Esophagus squamous epithelium (tissue), 5 donors: ENCODE data around the gene ITPR2. TPM values are rescaled to one million over a fixed set of nuclear protein-coding genes. Genes with fewer than 3 reads are reported as not detected.

ENCODE experiments used
- DNase-seq: peaks from one replicate; lab custom pipeline; 2025; lab: John Stamatoyannopoulos, UW
- H3K27ac ChIP-seq, 4 donors: fragments of 200-600 bp; sonication (generic); one replicate each; pipeline ENCODE4 v1.5.1; 2016 to 2019; ENCODE audit warnings: mild to moderate bottlenecking in 1 of 4
- H3K27me3 ChIP-seq, 4 donors: fragments of 200-600 bp; sonication (generic); 1 replicate in 3 of 4; 2 replicates in 1 of 4; pipeline versions ENCODE4 v1.5.1 to v1.6.0; 2017 to 2021; ENCODE audit warnings: antibody characterized with exemption in 1 of 4
- H3K36me3 ChIP-seq, 3 donors: fragments of 200-600 bp; sonication (generic); one replicate each; pipeline ENCODE4 v1.5.1; 2016 to 2019
- H3K4me1 ChIP-seq, 3 donors: fragments of 200-600 bp; sonication (generic); one replicate each; pipeline ENCODE4 v1.5.1; 2017 to 2019
- H3K4me3 ChIP-seq, 4 donors: fragments of 200-600 bp; sonication (generic); 1 replicate in 3 of 4; 2 replicates in 1 of 4; pipeline ENCODE4 v1.5.1; 2016 to 2019; ENCODE audit warnings: mild to moderate bottlenecking in 2 of 4, moderate library complexity in 1 of 4
- H3K9me3 ChIP-seq, 3 donors: fragments of 200-600 bp; sonication (generic); one replicate each; pipeline ENCODE4 v1.5.1; 2016 to 2019
- CTCF ChIP-seq, 6 experiments: fragments of 450-650 bp in 4 of 6; fragments of 200-600 bp in 2 of 6; sonication (generic) in 2 of 6; IDR thresholded peaks; one replicate each; pipeline ENCODE4 v1.5.1; 2016 to 2019; ENCODE audit warnings: antibody characterized with exemption in 6 of 6, mild to moderate bottlenecking in 4 of 6, moderate library complexity in 4 of 6
- POLR2A ChIP-seq, 4 donors: fragments of 450-650 bp; IDR thresholded peaks; one replicate each; pipeline ENCODE4 v1.6.1; 2017; ENCODE audit warnings: antibody characterized with exemption in 4 of 4, mild to moderate bottlenecking in 4 of 4, moderate library complexity in 3 of 4
- WGBS, 2 donors: methylation state at CpG; one replicate each; pipeline ENCODE4 v1.1.5; 2018; 5-methylcytosine and 5-hydroxymethylcytosine counted together
- intact Hi-C: fragments of 100-400 bp; cut with DNase I; formaldehyde crosslinking; loops from one replicate; pipeline ENCODE4 v1.15.0; 2022
- total RNA-seq, 4 donors: library from RNA; depleted of rRNA; stranded (reverse); fragments of >200 nt; gene quantifications; one replicate each; pipeline ENCODE4 v1.1.0, GENCODE V29; 2016
- donor health status: DM: yes; HTN: yes; CAD: no.

Gene ITPR2
- total RNA-seq, 4 donors from 2014 or later, result 30.7 to 49.3 (median 37.6) TPM

- 24 to 27% methylated on average over 1 of the region's 1 CpG for WGBS, 2 donors
- intact Hi-C loops, result no loop called here
- H3K36me3 ChIP-seq, result no peaks in the 10 kb centered on the region
These were observed 2.6 kb downstream of the ITPR2 start for GRCh38 chr12:26830363-26830762.

GRCh38 chr12:26828280-26829073 is 4.5 kb downstream of the ITPR2 start:
- Histone ChIP-seq H3K4me1 (peaks cover 10 to 38% (median 12%) of the 10 kb centered on the region in 3 donors), H3K27me3 (no peaks in the 10 kb centered on the region), H3K36me3 (no peaks in the 10 kb centered on the region), H3K27ac (no peak overlapping the region), H3K4me3 (no peak overlapping the region), H3K9me3 (no peaks in the 10 kb centered on the region)
- TF ChIP-seq POLR2A (IDR thresholded peaks at IDR 0.05) (no peak), CTCF (IDR thresholded peaks at IDR 0.05) (no peak)
- DNase-seq, result no peak
- WGBS, 2 donors, result 88 to 90% methylated on average over 7 of the region's 7 CpGs
- intact Hi-C loops, result no loop called here

More at GRCh38 chr12:26830363-26830762, 2.6 kb downstream of the ITPR2 start:
- Histone ChIP-seq H3K4me1 (peaks cover 10 to 46% (median 16%) of the 10 kb centered on the region in 3 donors), H3K27me3 (no peaks in the 10 kb centered on the region), H3K27ac (no peak overlapping the region), H3K4me3 (peak overlapping the region in 2 of 4 donors; percentile 51 to 83), H3K9me3 (no peaks in the 10 kb centered on the region)
- no peak for DNase-seq
- TF ChIP-seq POLR2A (IDR thresholded peaks at IDR 0.05), result no peak
- no peak for TF ChIP-seq CTCF (IDR thresholded peaks at IDR 0.05)

GRCh38 chr12:26826437-26826836 is 6.6 kb downstream of the ITPR2 start:
- no peaks in the 10 kb centered on the region for H3K27me3 ChIP-seq
- WGBS, 2 donors, result 95 to 96% methylated on average over 5 of the region's 5 CpGs

GRCh38 chr12:26825459-26826016 is 7.5 kb downstream of the ITPR2 start:
- H3K9me3 ChIP-seq, result no peaks in the 10 kb centered on the region
- no peak overlapping the region for H3K27ac ChIP-seq
- intact Hi-C loops, result no loop called here
- H3K4me1 ChIP-seq, result peaks cover 2 to 28% (median 7%) of the 10 kb centered on the region in 3 donors
- WGBS, 2 donors, result 80 to 100% methylated on average over 1 of the region's 1 CpG
- no peak for TF ChIP-seq CTCF (IDR thresholded peaks at IDR 0.05)
- no peak for TF ChIP-seq POLR2A (IDR thresholded peaks at IDR 0.05)
- H3K27me3 ChIP-seq, result no peaks in the 10 kb centered on the region
- no peak overlapping the region for H3K4me3 ChIP-seq
- DNase-seq, result no peak
- H3K36me3 ChIP-seq, result no peaks in the 10 kb centered on the region

More at GRCh38 chr12:26826437-26826836, 6.6 kb downstream of the ITPR2 start:
- intact Hi-C loops, result no loop called here
- no peak for TF ChIP-seq CTCF (IDR thresholded peaks at IDR 0.05)
- TF ChIP-seq POLR2A (IDR thresholded peaks at IDR 0.05), result no peak
- Histone ChIP-seq H3K27ac (no peak overlapping the region), H3K36me3 (no peaks in the 10 kb centered on the region), H3K4me3 (no peak overlapping the region), H3K4me1 (peaks cover 10 to 37% (median 12%) of the 10 kb centered on the region in 3 donors), H3K9me3 (no peaks in the 10 kb centered on the region)
- no peak for DNase-seq

- intact Hi-C loops, result no loop called here
These were observed 9.6 kb downstream of the ITPR2 start for GRCh38 chr12:26823390-26823789.

More at GRCh38 chr12:26823390-26823789, 9.6 kb downstream of the ITPR2 start:
- Histone ChIP-seq H3K4me3 (no peak overlapping the region), H3K4me1 (peaks cover 0 to 7% (median 0%) of the 10 kb centered on the region in 3 donors), H3K36me3 (no peaks in the 10 kb centered on the region), H3K27me3 (no peaks in the 10 kb centered on the region), H3K27ac (no peak overlapping the region), H3K9me3 (no peaks in the 10 kb centered on the region)
- DNase-seq, result no peak
- no peak for TF ChIP-seq CTCF (IDR thresholded peaks at IDR 0.05)
- TF ChIP-seq POLR2A (IDR thresholded peaks at IDR 0.05), result no peak
- 41 to 57% methylated on average over 2 of the region's 2 CpGs for WGBS, 2 donors
